IMR-90 (cell line): Measurements from ENCODE around the gene CDHR3.

Source experiments
- BHLHE40 ChIP-seq: fragments of 150-350 bp; IDR thresholded peaks from 2 replicates; pipeline ENCODE4 v1.6.1; 2016; ENCODE audit warnings: mild to moderate bottlenecking, low read depth, low read length
- CEBPB ChIP-seq: IDR thresholded peaks from 2 replicates; pipeline ENCODE4 v1.6.1; 2012; ENCODE audit warnings: low read depth, low read length, improper control_type of control experiment
- FOS ChIP-seq: fragments of 150-350 bp; IDR thresholded peaks from 2 replicates; pipeline ENCODE4 v1.6.1; 2016; ENCODE audit warnings: low read depth, low read length
- MAFK ChIP-seq: IDR thresholded peaks from 2 replicates; pipeline ENCODE4 v1.6.1; 2012; ENCODE audit warnings: low read depth, low read length, improper control_type of control experiment
- MAZ ChIP-seq: IDR thresholded peaks from 2 replicates; pipeline ENCODE4 v1.6.1; 2012; ENCODE audit warnings: low read depth, mild to moderate bottlenecking, low read length, improper control_type of control experiment, moderate library complexity, borderline replicate concordance
- MXI1 ChIP-seq: IDR thresholded peaks from 2 replicates; pipeline ENCODE4 v1.6.1; 2012; ENCODE audit warnings: low read depth, mild to moderate bottlenecking, low read length, moderate library complexity, borderline replicate concordance
- POLR2A ChIP-seq: IDR thresholded peaks from 2 replicates; pipeline ENCODE4 v1.6.1; 2012; ENCODE audit warnings: mild to moderate bottlenecking, low read depth, low read length
- RAD21 ChIP-seq: IDR thresholded peaks from 2 replicates; pipeline ENCODE4 v1.6.1; 2012; ENCODE audit warnings: low read length, improper control_type of control experiment
- RCOR1 ChIP-seq: IDR thresholded peaks from 2 replicates; pipeline ENCODE4 v1.6.1; 2012; ENCODE audit warnings: mild to moderate bottlenecking, low read length, improper control_type of control experiment; ENCODE audit not compliant: insufficient replicate concordance
- SMC3 ChIP-seq: fragments of 150-350 bp; IDR thresholded peaks from 2 replicates; pipeline ENCODE4 v1.6.1; 2016; ENCODE audit warnings: low read depth, mild to moderate bottlenecking, antibody characterized with exemption, low read length, moderate library complexity
- TF ChIP-seq, protein P1 (sequence below): conservative IDR thresholded peaks from 2 replicates; pipeline ENCODE4 v1.5.1; 2012; ENCODE audit warnings: mild to moderate bottlenecking, low read depth, low read length, improper control_type of control experiment
- TF ChIP-seq, protein P2 (sequence below): fragments of 150-350 bp; IDR thresholded peaks from 2 replicates; pipeline ENCODE4 v1.6.1; 2016; ENCODE audit warnings: low read depth, mild to moderate bottlenecking, low read length, moderate library complexity, borderline replicate concordance
- TF ChIP-seq, protein P3 (sequence below): fragments of 150-350 bp; IDR thresholded peaks from 2 replicates; pipeline ENCODE4 v1.6.1; 2017; ENCODE audit warnings: mild to moderate bottlenecking, antibody characterized with exemption, low read length, low read depth

DNA sequence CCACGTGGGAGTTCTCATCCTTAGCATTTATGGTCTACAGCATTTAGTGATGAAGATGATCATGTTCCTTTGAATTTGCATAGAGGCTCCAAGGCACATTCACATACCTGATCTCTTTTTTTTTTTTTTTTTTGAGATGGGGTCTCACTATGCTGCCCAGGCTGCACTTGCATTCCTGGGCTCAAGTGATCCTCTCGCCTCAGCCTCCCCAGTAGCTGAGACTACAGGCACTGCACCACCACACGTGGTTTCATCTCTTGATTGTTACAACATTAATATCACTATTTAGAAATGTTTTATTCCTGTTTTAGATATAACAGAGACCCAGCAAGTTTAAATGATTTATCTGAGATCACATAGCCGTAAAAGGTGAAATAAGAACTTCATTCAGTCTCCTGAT is 13.8 kb downstream of the CDHR3 start:
- no peak for TF ChIP-seq POLR2A
- TF ChIP-seq, protein P1, sequence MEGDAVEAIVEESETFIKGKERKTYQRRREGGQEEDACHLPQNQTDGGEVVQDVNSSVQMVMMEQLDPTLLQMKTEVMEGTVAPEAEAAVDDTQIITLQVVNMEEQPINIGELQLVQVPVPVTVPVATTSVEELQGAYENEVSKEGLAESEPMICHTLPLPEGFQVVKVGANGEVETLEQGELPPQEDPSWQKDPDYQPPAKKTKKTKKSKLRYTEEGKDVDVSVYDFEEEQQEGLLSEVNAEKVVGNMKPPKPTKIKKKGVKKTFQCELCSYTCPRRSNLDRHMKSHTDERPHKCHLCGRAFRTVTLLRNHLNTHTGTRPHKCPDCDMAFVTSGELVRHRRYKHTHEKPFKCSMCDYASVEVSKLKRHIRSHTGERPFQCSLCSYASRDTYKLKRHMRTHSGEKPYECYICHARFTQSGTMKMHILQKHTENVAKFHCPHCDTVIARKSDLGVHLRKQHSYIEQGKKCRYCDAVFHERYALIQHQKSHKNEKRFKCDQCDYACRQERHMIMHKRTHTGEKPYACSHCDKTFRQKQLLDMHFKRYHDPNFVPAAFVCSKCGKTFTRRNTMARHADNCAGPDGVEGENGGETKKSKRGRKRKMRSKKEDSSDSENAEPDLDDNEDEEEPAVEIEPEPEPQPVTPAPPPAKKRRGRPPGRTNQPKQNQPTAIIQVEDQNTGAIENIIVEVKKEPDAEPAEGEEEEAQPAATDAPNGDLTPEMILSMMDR: no peak
- no peak for TF ChIP-seq RAD21
- TF ChIP-seq MAFK: no peak
- TF ChIP-seq CEBPB: no peak
- TF ChIP-seq, protein P2, sequence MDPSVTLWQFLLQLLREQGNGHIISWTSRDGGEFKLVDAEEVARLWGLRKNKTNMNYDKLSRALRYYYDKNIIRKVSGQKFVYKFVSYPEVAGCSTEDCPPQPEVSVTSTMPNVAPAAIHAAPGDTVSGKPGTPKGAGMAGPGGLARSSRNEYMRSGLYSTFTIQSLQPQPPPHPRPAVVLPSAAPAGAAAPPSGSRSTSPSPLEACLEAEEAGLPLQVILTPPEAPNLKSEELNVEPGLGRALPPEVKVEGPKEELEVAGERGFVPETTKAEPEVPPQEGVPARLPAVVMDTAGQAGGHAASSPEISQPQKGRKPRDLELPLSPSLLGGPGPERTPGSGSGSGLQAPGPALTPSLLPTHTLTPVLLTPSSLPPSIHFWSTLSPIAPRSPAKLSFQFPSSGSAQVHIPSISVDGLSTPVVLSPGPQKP: no peak
- TF ChIP-seq BHLHE40: no peak
- TF ChIP-seq FOS: no peak
- no peak for TF ChIP-seq MAZ
- TF ChIP-seq MXI1: no peak
- no peak for TF ChIP-seq RCOR1
- TF ChIP-seq, protein P3, sequence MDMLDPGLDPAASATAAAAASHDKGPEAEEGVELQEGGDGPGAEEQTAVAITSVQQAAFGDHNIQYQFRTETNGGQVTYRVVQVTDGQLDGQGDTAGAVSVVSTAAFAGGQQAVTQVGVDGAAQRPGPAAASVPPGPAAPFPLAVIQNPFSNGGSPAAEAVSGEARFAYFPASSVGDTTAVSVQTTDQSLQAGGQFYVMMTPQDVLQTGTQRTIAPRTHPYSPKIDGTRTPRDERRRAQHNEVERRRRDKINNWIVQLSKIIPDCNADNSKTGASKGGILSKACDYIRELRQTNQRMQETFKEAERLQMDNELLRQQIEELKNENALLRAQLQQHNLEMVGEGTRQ: no peak
- TF ChIP-seq SMC3: no peak
